A673 (cell line): ENCODE results near the gene C19orf38. TPM values are rescaled to one million over a fixed set of nuclear protein-coding genes. Genes with fewer than 3 reads are reported as not detected.
"Not testable (repeated sequence)": the region's sequence is repeated elsewhere in the genome, so short reads cannot be mapped to it uniquely, and the experiment has no call there.

Experiments used
- BruUV-seq: library from RNA; stranded (reverse); fragments of 400-500 nt; replicated peaks from 2 replicates; lab custom pipeline; 2021; lab: Mats Ljungman, UMichigan
- CTCF ChIA-PET: fragments of 300-600 bp; sonication (Branson Sonifier 250); formaldehyde crosslinking; loops from one replicate; lab custom pipeline; 2022; ENCODE audit warnings: antibody characterized with exemption; lab: Charles Lee
- POLR2A ChIA-PET: fragments of 300-600 bp; sonication (Branson Sonifier 250); formaldehyde crosslinking; loops from one replicate; lab custom pipeline; 2022; ENCODE audit warnings: antibody characterized with exemption; ENCODE audit not compliant: low non-redundant PET; lab: Charles Lee
- DNase-seq: peaks from one replicate; pipeline ENCODE4 v3.0.0-alpha.2; 2015; ENCODE audit warnings: low spot score
- H3K27ac ChIP-seq: fragments of 200-600 bp; sonication (generic); 2 replicates; pipeline ENCODE4 v1.5.1; 2016; ENCODE audit warnings: mixed run types, low read depth, mild to moderate bottlenecking, mixed read lengths, antibody characterized with exemption, low read length; ENCODE audit not compliant: poor library complexity, severe bottlenecking
- H3K27me3 ChIP-seq: fragments of 200-600 bp; sonication (generic); replicated peaks from 2 replicates; pipeline ENCODE4 v1.6.1; 2017; ENCODE audit warnings: mixed run types, low read depth, mild to moderate bottlenecking, mixed read lengths, antibody characterized with exemption, low read length; ENCODE audit not compliant: insufficient read depth, poor library complexity
- H3K36me3 ChIP-seq: fragments of 200-600 bp; sonication (generic); 2 replicates; pipeline ENCODE4 v1.6.1; 2016; ENCODE audit warnings: mixed run types, mild to moderate bottlenecking, mixed read lengths, antibody characterized with exemption, low read length; ENCODE audit not compliant: insufficient read depth, poor library complexity, severe bottlenecking
- H3K4me1 ChIP-seq: fragments of 200-600 bp; sonication (generic); 2 replicates; pipeline ENCODE4 v1.6.1; 2017; ENCODE audit warnings: mixed run types, mild to moderate bottlenecking, mixed read lengths, antibody characterized with exemption, low read length; ENCODE audit not compliant: insufficient read depth, poor library complexity, severe bottlenecking
- H3K4me3 ChIP-seq: fragments of 200-600 bp; sonication (generic); 2 replicates; pipeline ENCODE4 v1.5.1; 2016; ENCODE audit warnings: low read depth, mixed run types, mild to moderate bottlenecking, mixed read lengths, low read length; ENCODE audit not compliant: poor library complexity, severe bottlenecking
- H3K9me3 ChIP-seq: fragments of 200-600 bp; sonication (generic); 2 replicates; pipeline ENCODE4 v1.6.1; 2016; ENCODE audit warnings: mixed run types, low read depth, mild to moderate bottlenecking, mixed read lengths, antibody characterized with exemption, low read length; ENCODE audit not compliant: poor library complexity, severe bottlenecking
- EZH2 ChIP-seq: fragments of 200-600 bp; sonication (generic); IDR thresholded peaks from 2 replicates; pipeline ENCODE4 v1.6.1; 2017; ENCODE audit warnings: borderline replicate concordance, low read depth, mild to moderate bottlenecking, mixed read lengths, antibody characterized with exemption, low read length; ENCODE audit not compliant: poor library complexity, severe bottlenecking
- intact Hi-C: fragments of 100-400 bp; cut with micrococcal nuclease; formaldehyde crosslinking; loops from one replicate; pipeline ENCODE4 v1.10.0; 2022; ENCODE audit not compliant: unreplicated experiment
- total RNA-seq: library from RNA; stranded (reverse); gene quantifications from 2 replicates; pipeline ENCODE4 v1.2.3, GENCODE V29; 2021
- TF ChIP-seq, protein P1 (sequence below): fragments of 300-800, 200-600 bp; sonication (generic); conservative IDR thresholded peaks from 2 replicates; pipeline ENCODE4 v1.5.1; 2017; ENCODE audit warnings: low read depth, mild to moderate bottlenecking, antibody characterized with exemption, low read length, moderate library complexity, mixed read lengths

C19orf38 gene
- total RNA-seq, 1 experiment from 2014 or later = not detected

DNA sequence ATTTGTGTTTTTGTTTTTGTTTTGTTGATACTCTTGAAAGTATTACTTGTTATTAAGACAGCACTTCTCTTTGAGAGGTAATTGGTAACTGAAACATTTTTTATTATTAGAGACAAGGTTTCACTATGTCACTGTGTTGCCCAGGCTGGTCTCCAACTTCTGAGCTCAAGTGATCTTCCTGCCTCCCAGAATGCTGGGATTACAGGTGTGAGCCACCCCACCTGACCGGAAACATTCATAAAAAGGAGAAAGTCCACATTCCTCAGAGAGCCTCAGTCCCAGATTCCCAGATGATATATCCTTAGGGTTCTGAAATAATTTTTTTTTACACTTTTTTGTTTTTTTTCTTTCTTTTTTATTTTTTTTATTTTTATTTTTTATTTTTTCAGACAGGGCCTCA lies 25.8 kb downstream of the C19orf38 start:
- BruUV-seq = TSS peak; percentile 20

DNA sequence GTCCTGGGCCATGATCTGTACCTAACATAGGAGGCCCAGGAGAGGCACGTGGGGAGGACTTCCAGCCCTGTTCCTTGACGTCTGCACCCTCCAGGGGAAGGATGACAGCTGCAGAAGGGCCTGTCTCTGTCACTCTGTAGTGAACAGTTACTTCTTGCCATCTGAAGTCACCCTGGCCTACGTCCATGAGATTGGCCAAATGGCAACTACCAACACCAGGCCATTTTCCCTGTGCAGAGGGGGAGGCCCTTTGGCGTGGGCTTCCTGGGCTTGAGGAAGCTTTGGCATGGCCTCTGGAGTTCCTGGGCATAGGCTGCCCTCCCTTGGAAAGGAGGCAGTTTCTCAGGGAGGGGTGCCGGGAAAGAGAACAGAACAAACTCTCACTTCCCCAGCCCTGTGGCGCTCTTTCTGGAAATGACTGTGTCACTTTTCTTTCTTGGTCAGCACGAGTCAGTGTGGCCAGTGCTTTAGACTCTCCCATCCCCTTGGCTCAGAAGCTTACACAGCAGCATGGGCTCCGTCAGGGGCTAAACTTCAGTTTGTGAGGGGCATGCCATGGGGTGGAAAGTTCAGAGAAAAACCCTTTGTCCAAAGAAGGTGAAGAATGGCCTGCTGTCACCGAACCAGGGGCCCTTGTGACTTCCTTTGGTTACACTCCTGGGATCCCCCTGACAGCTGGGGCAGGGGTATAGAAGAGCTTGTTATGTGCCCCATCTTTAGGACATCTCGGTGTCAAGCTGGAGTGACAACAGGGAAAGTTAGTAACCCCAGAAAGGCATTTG lies 28.4 kb downstream of the C19orf38 start:
- peaks cover 15% of the 10 kb centered on the region for H3K4me1 ChIP-seq
- no peak overlapping the region for H3K4me3 ChIP-seq
- H3K36me3 ChIP-seq = no peaks in the 10 kb centered on the region
- intact Hi-C loops = no loop called here
- DNase-seq = no peak
- BruUV-seq = no TSS peak
- CTCF ChIA-PET = no interaction called here
- no peak for TF ChIP-seq EZH2
- TF ChIP-seq, protein P1, sequence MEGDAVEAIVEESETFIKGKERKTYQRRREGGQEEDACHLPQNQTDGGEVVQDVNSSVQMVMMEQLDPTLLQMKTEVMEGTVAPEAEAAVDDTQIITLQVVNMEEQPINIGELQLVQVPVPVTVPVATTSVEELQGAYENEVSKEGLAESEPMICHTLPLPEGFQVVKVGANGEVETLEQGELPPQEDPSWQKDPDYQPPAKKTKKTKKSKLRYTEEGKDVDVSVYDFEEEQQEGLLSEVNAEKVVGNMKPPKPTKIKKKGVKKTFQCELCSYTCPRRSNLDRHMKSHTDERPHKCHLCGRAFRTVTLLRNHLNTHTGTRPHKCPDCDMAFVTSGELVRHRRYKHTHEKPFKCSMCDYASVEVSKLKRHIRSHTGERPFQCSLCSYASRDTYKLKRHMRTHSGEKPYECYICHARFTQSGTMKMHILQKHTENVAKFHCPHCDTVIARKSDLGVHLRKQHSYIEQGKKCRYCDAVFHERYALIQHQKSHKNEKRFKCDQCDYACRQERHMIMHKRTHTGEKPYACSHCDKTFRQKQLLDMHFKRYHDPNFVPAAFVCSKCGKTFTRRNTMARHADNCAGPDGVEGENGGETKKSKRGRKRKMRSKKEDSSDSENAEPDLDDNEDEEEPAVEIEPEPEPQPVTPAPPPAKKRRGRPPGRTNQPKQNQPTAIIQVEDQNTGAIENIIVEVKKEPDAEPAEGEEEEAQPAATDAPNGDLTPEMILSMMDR = no peak
- POLR2A ChIA-PET = no interaction called here
- H3K27ac ChIP-seq = peak overlapping the region; percentile 32
- H3K9me3 ChIP-seq = no peaks in the 10 kb centered on the region
- no peaks in the 10 kb centered on the region for H3K27me3 ChIP-seq

More for the DNA sequence above, 25.8 kb downstream of the C19orf38 start:
- no peak overlapping the region for H3K27ac ChIP-seq
- intact Hi-C loops = loop anchor here (5.0 kb wide), 1 partner anchor 53 kb away; the partner anchor contains the start of genes TIMM29 and YIPF2
- no peaks in the 10 kb centered on the region for H3K36me3 ChIP-seq
- no peaks in the 10 kb centered on the region for H3K27me3 ChIP-seq
- no peak for DNase-seq
- ChIA-PET POLR2A (no interaction called here), CTCF (interaction anchor here (1.6 kb wide), 1 partner anchor 11 kb away, joined by 7 read pairs; no protein-coding TSS in a partner anchor)
- TF ChIP-seq, protein P1 = no peak
- no peak for TF ChIP-seq EZH2
- H3K4me3 ChIP-seq = no peak overlapping the region
- peaks cover 11% of the 10 kb centered on the region for H3K4me1 ChIP-seq
- no peaks in the 10 kb centered on the region for H3K9me3 ChIP-seq

DNA sequence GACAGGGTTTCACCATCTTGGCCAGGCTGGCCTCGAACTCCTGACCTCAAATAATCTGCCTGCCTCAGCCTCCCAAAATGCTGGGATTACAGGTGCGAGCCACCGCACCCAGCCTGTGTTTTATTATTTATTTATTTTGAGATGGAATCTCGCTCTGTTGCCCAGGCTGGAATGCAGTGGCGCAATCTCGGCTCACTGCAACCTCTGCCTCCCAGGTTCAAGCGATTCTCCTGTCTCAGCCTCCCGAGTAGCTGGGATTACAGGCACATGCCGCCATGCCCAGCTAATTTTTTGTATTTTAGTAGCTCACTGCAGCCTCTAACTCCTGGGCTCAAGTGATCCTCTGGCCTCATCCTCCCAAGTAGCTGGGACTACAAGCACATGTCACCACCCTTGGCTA lies 29.4 kb downstream of the C19orf38 start:
- BruUV-seq, DNase-seq, H3K4me3 ChIP-seq, intact Hi-C loops, H3K9me3 ChIP-seq, CTCF ChIA-PET, H3K36me3 ChIP-seq, H3K27me3 ChIP-seq, POLR2A ChIA-PET: not testable (repeated sequence)
- Histone ChIP-seq H3K27ac (peak overlapping the region; percentile 54), H3K4me1 (peaks cover 19% of the 10 kb centered on the region)

DNA sequence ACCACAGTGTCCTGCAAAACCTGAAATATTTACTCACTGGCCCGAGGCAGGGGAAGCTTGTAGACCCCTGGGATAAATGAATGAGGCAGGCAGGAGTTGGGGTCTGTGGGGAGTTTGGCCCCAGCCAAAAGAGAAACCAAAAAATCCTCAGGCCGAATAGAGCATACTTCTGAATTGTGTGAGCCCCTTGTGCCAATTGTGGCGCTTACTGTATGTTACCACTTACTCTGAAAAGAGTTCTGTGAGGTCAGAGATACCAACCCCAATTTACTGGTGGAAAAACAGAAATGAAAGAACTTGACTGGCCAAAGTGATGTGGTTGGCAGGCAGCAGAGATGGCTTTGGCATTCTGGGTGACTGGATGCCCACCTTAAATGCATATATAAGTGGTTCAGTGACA lies 30.0 kb downstream of the C19orf38 start:
- ChIA-PET CTCF (no interaction called here), POLR2A (no interaction called here)
- Histone ChIP-seq H3K4me1 (peaks cover 12% of the 10 kb centered on the region), H3K9me3 (no peaks in the 10 kb centered on the region), H3K4me3 (no peak overlapping the region), H3K36me3 (no peaks in the 10 kb centered on the region), H3K27ac (peak overlapping the region; percentile 54), H3K27me3 (no peaks in the 10 kb centered on the region)
- intact Hi-C loops = no loop called here
- no peak for DNase-seq
- no TSS peak for BruUV-seq
- TF ChIP-seq, protein P1 = no peak
- TF ChIP-seq EZH2 = no peak
